ENCODE measurements around the gene LRMDA.

GRCh38 chr10:76000550-76000949 is 569.1 kb downstream of the LRMDA start:
- no peak for TF ChIP-seq EZH2 (IDR thresholded peaks at IDR 0.05; ENCODE audit: borderline replicate concordance, low read depth, low read length, severe bottlenecking)
- no peak for TF ChIP-seq CTCF (IDR thresholded peaks at IDR 0.05; ENCODE audit: extremely low read depth in 1 of 2, insufficient read depth in 1 of 2, low read depth in 1 of 2, low read length in 2 of 2)
